Nephron (organoid): ENCODE measurements around the gene HRH1.

Source experiments
- H3K27ac Mint-ChIP-seq, 3 experiments: 2 replicates each; pipeline ENCODE4 v1.8.0; 2020; ENCODE audit warnings: mixed read lengths in 3 of 3, mild to moderate bottlenecking in 2 of 3, moderate library complexity in 1 of 3
- H3K27me3 Mint-ChIP-seq: 2 replicates; pipeline ENCODE4 v1.8.0; 2021; ENCODE audit warnings: low read depth, mild to moderate bottlenecking, moderate library complexity, mixed read lengths
- H3K36me3 Mint-ChIP-seq: 2 replicates; pipeline ENCODE4 v1.8.0; 2020; ENCODE audit warnings: low read depth, mixed read lengths
- H3K4me1 Mint-ChIP-seq: 2 replicates; pipeline ENCODE4 v1.8.0; 2020; ENCODE audit warnings: mixed read lengths
- H3K4me3 Mint-ChIP-seq, 3 experiments: 2 replicates each; pipeline ENCODE4 v1.8.0; 2020; ENCODE audit warnings: mild to moderate bottlenecking in 3 of 3, mixed read lengths in 3 of 3, moderate library complexity in 2 of 3
- H3K9me3 Mint-ChIP-seq: 2 replicates; pipeline ENCODE4 v1.8.0; 2020; ENCODE audit warnings: mixed read lengths
- CTCF ChIP-seq, 3 experiments: fragments of 200-600 bp; sonication (generic); IDR thresholded peaks; one replicate each; pipeline ENCODE4 v1.5.0; 2021; ENCODE audit warnings: antibody characterized with exemption in 3 of 3; ENCODE audit not compliant: unreplicated experiment in 3 of 3

Gene HRH1

GRCh38 chr3:11307830-11308432 is 153.6 kb downstream of the HRH1 start:
- no peaks in the 10 kb centered on the region for H3K9me3 Mint-ChIP-seq
- H3K27ac Mint-ChIP-seq: peak overlapping the region; percentile 25 to 84 (median 70)
- no peak for TF ChIP-seq CTCF (IDR thresholded peaks at IDR 0.05; ENCODE audit: unreplicated experiment in 3 of 3)
- no peaks in the 10 kb centered on the region for H3K27me3 Mint-ChIP-seq
- no peak overlapping the region for H3K4me3 Mint-ChIP-seq
- H3K4me1 Mint-ChIP-seq: peaks cover 16% of the 10 kb centered on the region
- H3K36me3 Mint-ChIP-seq: peaks cover 43% of the 10 kb centered on the region

- Mint-ChIP-seq H3K9me3 (no peaks in the 10 kb centered on the region), H3K27ac (peak overlapping the region in 1 of 3 experiments; percentile 56), H3K36me3 (peaks cover 57% of the 10 kb centered on the region), H3K27me3 (no peaks in the 10 kb centered on the region), H3K4me3 (no peak overlapping the region), H3K4me1 (peaks cover 16% of the 10 kb centered on the region)
- no peak for TF ChIP-seq CTCF (IDR thresholded peaks at IDR 0.05; ENCODE audit: unreplicated experiment in 3 of 3)
Observed at GRCh38 chr3:11310258-11310657, 156.0 kb downstream of the HRH1 start.

GRCh38 chr3:11312166-11312565 is 157.9 kb downstream of the HRH1 start:
- H3K9me3 Mint-ChIP-seq: no peaks in the 10 kb centered on the region

More at GRCh38 chr3:11312166-11312565, 157.9 kb downstream of the HRH1 start:
- Mint-ChIP-seq H3K36me3 (peaks cover 66% of the 10 kb centered on the region), H3K27me3 (no peaks in the 10 kb centered on the region), H3K27ac (no peak overlapping the region), H3K4me1 (peaks cover 12% of the 10 kb centered on the region), H3K4me3 (no peak overlapping the region)
- no peak for TF ChIP-seq CTCF (IDR thresholded peaks at IDR 0.05; ENCODE audit: unreplicated experiment in 3 of 3)
